GM13976 (cell line): ENCODE data around the gene CENPT.

ENCODE experiments used
- DNase-seq: peaks from one replicate; pipeline ENCODE4 v3.0.0; 2012; ENCODE audit warnings: low spot score
- CTCF ChIP-seq: IDR thresholded peaks from 2 replicates; pipeline ENCODE4 v1.5.1; 2012; ENCODE audit warnings: borderline replicate concordance, mild to moderate bottlenecking; ENCODE audit not compliant: insufficient read depth; ENCODE audit errors: extremely low read depth, missing control alignments, control extremely low read depth
- in situ Hi-C: fragments of 300-500 bp; cut with MboI; formaldehyde crosslinking; loops from one replicate; pipeline ENCODE4 v1.12.0; 2022; ENCODE audit warnings: low sequenced_read_pairs, mixed read lengths, inconsistent platforms; ENCODE audit not compliant: unreplicated experiment

Gene CENPT

GRCh38 chr16:67820608-67821259, 26.8 kb downstream of the CENPT start:
- no peak for TF ChIP-seq CTCF
- DNase-seq = no peak
- in situ Hi-C loops = loop anchor here (25.0 kb wide), 1 partner anchor 283 kb away; the partner anchor contains the start of gene RIPOR1

GRCh38 chr16:67814567-67814966, 32.9 kb downstream of the CENPT start:
- no peak for DNase-seq
- no peak for TF ChIP-seq CTCF
- in situ Hi-C loops = loop anchor here (25.0 kb wide), 1 partner anchor 277 kb away; the partner anchor contains the start of gene RIPOR1

- no peak for DNase-seq
- in situ Hi-C loops = loop anchor here (25.0 kb wide), 1 partner anchor 275 kb away; the partner anchor contains the start of gene RIPOR1
- TF ChIP-seq CTCF = no peak
Measured at GRCh38 chr16:67811899-67812298, 35.6 kb downstream of the CENPT start.

GRCh38 chr16:67807148-67807682, 40.3 kb downstream of the CENPT start:
- no peak for DNase-seq
- in situ Hi-C loops = loop anchor here (25.0 kb wide), 1 partner anchor 270 kb away; the partner anchor contains the start of gene RIPOR1
- TF ChIP-seq CTCF = peak; percentile 17

GRCh38 chr16:67806428-67807147, 40.9 kb downstream of the CENPT start, which contains the start of the genes RANBP10 and TSNAXIP1:
Gene RANBP10 (minus strand): TSS chr16:67806560. CDS start chr16:67806536, 24 bp downstream.
Gene TSNAXIP1 (plus strand): TSS chr16:67806889. CDS start chr16:67807150, 261 bp downstream.
- no peak for TF ChIP-seq CTCF
- in situ Hi-C loops = loop anchor here (25.0 kb wide), 1 partner anchor 269 kb away; the partner anchor contains the start of gene RIPOR1
- peak; percentile 97 for DNase-seq

GRCh38 chr16:67805718-67806427, 41.6 kb downstream of the CENPT start:
- TF ChIP-seq CTCF = no peak
- in situ Hi-C loops = loop anchor here (25.0 kb wide), 1 partner anchor 269 kb away; the partner anchor contains the start of gene RIPOR1
- DNase-seq = no peak
